Suprapubic skin (tissue), 4 donors: ENCODE results near the gene MGARP.
"Not testable (repeated sequence)": the region's sequence is repeated elsewhere in the genome, so short reads cannot be mapped to it uniquely, and the experiment has no call there.

Experiments used
- CTCF ChIP-seq, 2 donors: fragments of 200-600 bp in 1 of 2; fragments of 450-650 bp in 1 of 2; sonication (generic) in 1 of 2; IDR thresholded peaks; one replicate each; pipeline ENCODE4 v1.5.1; 2016 to 2019; ENCODE audit warnings: antibody characterized with exemption in 2 of 2, mild to moderate bottlenecking in 1 of 2, moderate library complexity in 1 of 2
- EP300 ChIP-seq: sonication (generic); formaldehyde crosslinking; IDR thresholded peaks from one replicate; pipeline ENCODE4 v1.6.1; 2017; ENCODE audit warnings: antibody characterized with exemption
- POLR2A ChIP-seq, 2 donors: fragments of 450-650 bp; IDR thresholded peaks; one replicate each; pipeline ENCODE4 v1.6.1; 2017; ENCODE audit warnings: antibody characterized with exemption in 2 of 2, mild to moderate bottlenecking in 2 of 2, moderate library complexity in 2 of 2
- POLR2AphosphoS5 ChIP-seq, 3 donors: sonication (generic); formaldehyde crosslinking; IDR thresholded peaks; one replicate each; pipeline ENCODE4 v1.6.1; 2017; ENCODE audit warnings: antibody characterized with exemption in 3 of 3

GRCh38 chr4:139322541-139322940, 42.5 kb upstream of the MGARP start:
- not testable (repeated sequence) for TF ChIP-seq CTCF (IDR thresholded peaks at IDR 0.05); POLR2AphosphoS5 (IDR thresholded peaks at IDR 0.05); EP300; POLR2A (IDR thresholded peaks at IDR 0.05)
